ENCODE results near the gene TRAM2.

- TF ChIP-seq USF2 (CRISPR knock-in tag; IDR thresholded peaks at IDR 0.05) (no peak), CTCF (IDR thresholded peaks at IDR 0.05) (no peak), E2F4 (CRISPR knock-in tag; IDR thresholded peaks at IDR 0.05; ENCODE audit: borderline replicate concordance, low read depth) (no peak), TP53 (CRISPR knock-in tag; IDR thresholded peaks at IDR 0.05) (no peak), ATF1 (CRISPR knock-in tag; IDR thresholded peaks at IDR 0.05) (no peak), ATF6 (CRISPR knock-in tag; IDR thresholded peaks at IDR 0.05) (no peak), ETV6 (CRISPR knock-in tag; IDR thresholded peaks at IDR 0.05) (no peak), ZNF232 (CRISPR knock-in tag; IDR thresholded peaks at IDR 0.05) (no peak), ZBTB21 (CRISPR knock-in tag; IDR thresholded peaks at IDR 0.05; ENCODE audit: borderline replicate concordance) (no peak), CBFB (CRISPR knock-in tag; IDR thresholded peaks at IDR 0.05; ENCODE audit: low read depth) (no peak), PRRX2 (CRISPR knock-in tag; IDR thresholded peaks at IDR 0.05) (no peak), IRF1 (CRISPR knock-in tag; IDR thresholded peaks at IDR 0.05) (no peak), SP1 (CRISPR knock-in tag; conservative IDR thresholded peaks at IDR 0.05) (no peak), CREB1 (CRISPR knock-in tag; IDR thresholded peaks at IDR 0.05) (no peak)
These were observed 93.8 kb downstream of the TRAM2 start for GRCh38 chr6:52482903-52483670.
